Activated T-helper 17 cell treated with anti-CD3 and anti-CD28 coated beads, Interleukin-2, amount 50 U/mL, for 72 hours (primary cell): ENCODE measurements around the gene HLCS. TPM values are rescaled to one million over a fixed set of nuclear protein-coding genes. Genes with fewer than 3 reads are reported as not detected.

Experiments used
- ATAC-seq: fragments of 150-1000 bp; cut with Tn5 transposase; replicated peaks from 2 replicates; pipeline ENCODE4 v1.10.0; 2021; ENCODE audit warnings: mild to moderate bottlenecking, moderate library complexity
- H3K27ac Mint-ChIP-seq: one replicate; pipeline ENCODE4 v1.8.0; 2022; ENCODE audit warnings: mixed read lengths
- H3K27me3 Mint-ChIP-seq: one replicate; pipeline ENCODE4 v1.8.0; 2022; ENCODE audit warnings: mixed read lengths
- H3K36me3 Mint-ChIP-seq: one replicate; pipeline ENCODE4 v1.8.0; 2022; ENCODE audit warnings: low read depth, mild to moderate bottlenecking, mixed read lengths
- H3K4me1 Mint-ChIP-seq: one replicate; pipeline ENCODE4 v1.8.0; 2022; ENCODE audit warnings: mixed read lengths
- H3K4me3 Mint-ChIP-seq: one replicate; pipeline ENCODE4 v1.8.0; 2022; ENCODE audit warnings: mild to moderate bottlenecking, mixed read lengths
- H3K9me3 Mint-ChIP-seq: one replicate; pipeline ENCODE4 v1.8.0; 2022; ENCODE audit warnings: mixed read lengths
- total RNA-seq, 2 donors: library from RNA; stranded (reverse); gene quantifications; one replicate each; pipeline ENCODE4 v1.2.3, GENCODE V29; 2022

HLCS gene
- total RNA-seq, 2 donors from 2014 or later, result 14.5 to 17.8 TPM

DNA sequence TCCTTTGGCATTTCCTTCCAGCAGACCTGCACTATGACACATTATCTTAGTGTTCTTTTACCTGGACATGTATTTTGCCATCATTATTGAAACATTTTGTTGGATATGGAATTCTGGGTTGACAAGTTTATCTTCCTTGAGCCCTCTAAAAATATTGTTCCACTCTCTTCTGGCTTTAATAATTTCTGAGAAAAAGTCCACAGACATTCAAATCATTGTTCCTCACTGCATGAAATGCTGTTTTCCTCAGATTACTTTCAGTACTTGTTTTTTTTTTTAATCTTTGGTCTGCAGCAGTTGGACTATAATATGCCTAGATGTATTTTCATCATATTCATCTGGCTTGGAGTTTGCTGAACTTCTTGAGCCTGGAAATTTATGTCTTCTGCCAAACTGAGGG lies 88.7 kb downstream of the HLCS start:
- H3K9me3 Mint-ChIP-seq, result peaks cover 5% of the 10 kb centered on the region
- H3K4me1 Mint-ChIP-seq, result peaks cover 5% of the 10 kb centered on the region
- ATAC-seq, result no peak
- no peak overlapping the region for H3K4me3 Mint-ChIP-seq
- no peaks in the 10 kb centered on the region for H3K27me3 Mint-ChIP-seq
- peaks cover 18% of the 10 kb centered on the region for H3K36me3 Mint-ChIP-seq
- H3K27ac Mint-ChIP-seq, result no peak overlapping the region

DNA sequence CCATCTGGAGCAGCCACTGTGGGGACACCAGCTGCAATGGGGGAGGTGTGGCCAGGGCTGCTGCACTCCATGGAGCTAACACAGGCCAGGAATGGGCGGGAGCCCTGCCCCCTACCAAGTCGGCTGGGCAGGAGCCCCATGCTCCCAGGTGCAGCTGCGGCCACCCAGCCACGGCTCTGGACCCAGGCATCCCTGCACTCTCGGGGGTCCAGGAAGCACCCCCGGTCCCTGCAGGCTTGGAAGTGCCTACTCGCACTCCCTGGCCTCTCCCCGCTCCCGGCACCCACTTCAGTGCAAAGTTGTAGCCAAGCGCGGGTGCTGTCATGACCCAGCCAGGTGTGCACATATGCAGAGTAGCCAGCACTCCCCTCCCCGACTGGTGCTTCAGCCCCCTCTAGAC lies 91.8 kb downstream of the HLCS start:
- H3K4me1 Mint-ChIP-seq, result no peaks in the 10 kb centered on the region
- H3K9me3 Mint-ChIP-seq, result no peaks in the 10 kb centered on the region
- no peak overlapping the region for H3K27ac Mint-ChIP-seq
- no peak for ATAC-seq
- no peaks in the 10 kb centered on the region for H3K27me3 Mint-ChIP-seq
- no peak overlapping the region for H3K4me3 Mint-ChIP-seq
- peaks cover 6% of the 10 kb centered on the region for H3K36me3 Mint-ChIP-seq

DNA sequence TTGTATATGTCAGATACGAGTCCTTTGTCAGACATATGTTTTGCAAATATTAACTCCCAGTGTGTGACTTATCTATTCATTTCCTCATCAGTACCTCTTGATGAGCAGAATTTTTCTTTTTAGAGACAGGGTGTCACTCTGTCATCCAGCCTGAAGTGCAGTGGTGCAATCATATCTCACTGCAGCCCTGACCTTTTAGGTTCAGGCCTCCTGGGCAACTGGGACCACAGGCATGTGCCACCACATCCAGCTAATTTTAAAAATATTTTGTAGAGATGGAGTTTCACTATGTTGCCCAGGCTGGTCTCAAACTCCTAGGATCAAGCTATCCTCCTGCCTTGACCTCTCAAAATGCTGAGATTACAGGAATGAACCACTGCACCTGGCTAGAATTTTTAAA lies 93.0 kb downstream of the HLCS start:
- no peaks in the 10 kb centered on the region for H3K4me1 Mint-ChIP-seq
- no peaks in the 10 kb centered on the region for H3K9me3 Mint-ChIP-seq
- no peak for ATAC-seq
- H3K27me3 Mint-ChIP-seq, result no peaks in the 10 kb centered on the region
- peaks cover 6% of the 10 kb centered on the region for H3K36me3 Mint-ChIP-seq
- H3K4me3 Mint-ChIP-seq, result no peak overlapping the region
- no peak overlapping the region for H3K27ac Mint-ChIP-seq

DNA sequence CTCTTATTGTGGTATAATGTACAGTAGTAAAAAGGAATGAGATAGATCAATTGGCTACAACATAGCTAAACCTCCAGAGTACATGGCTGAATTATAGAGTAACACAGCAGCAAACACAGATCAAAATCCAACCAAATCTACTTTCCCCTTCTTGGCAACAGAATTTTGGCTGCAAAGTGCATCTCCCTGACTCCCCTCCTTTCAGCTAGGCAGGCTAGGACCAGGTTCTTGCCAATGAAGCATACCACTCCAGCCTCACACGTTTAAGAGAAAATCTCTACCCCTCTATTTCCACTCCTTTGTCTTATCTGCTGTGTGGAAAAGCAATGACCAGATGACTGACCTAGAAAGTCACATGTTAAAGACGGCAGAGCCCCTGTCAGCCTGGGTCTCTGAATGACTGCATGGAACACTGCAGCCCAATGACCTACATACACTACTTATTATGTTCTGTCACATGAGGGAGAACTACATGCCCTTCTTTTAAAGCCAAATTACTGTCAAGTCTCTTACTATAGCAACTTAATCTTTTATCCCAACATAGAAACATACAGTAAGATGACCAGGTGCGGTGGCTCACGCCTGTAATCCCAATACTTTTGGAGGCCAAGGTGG lies 99.1 kb downstream of the HLCS start:
- Mint-ChIP-seq H3K27ac (peak overlapping the region; percentile 1), H3K9me3 (no peaks in the 10 kb centered on the region), H3K27me3 (no peaks in the 10 kb centered on the region), H3K36me3 (peaks cover 7% of the 10 kb centered on the region), H3K4me1 (peaks cover 7% of the 10 kb centered on the region), H3K4me3 (no peak overlapping the region)
- ATAC-seq, result no peak

GRCh38 chr21:36866419-36866818 lies 100.0 kb downstream of the HLCS start:
- Mint-ChIP-seq H3K27me3 (no peaks in the 10 kb centered on the region), H3K9me3 (no peaks in the 10 kb centered on the region), H3K4me1 (peaks cover 7% of the 10 kb centered on the region), H3K27ac (no peak overlapping the region), H3K4me3 (no peak overlapping the region), H3K36me3 (peaks cover 8% of the 10 kb centered on the region)
- ATAC-seq, result no peak

DNA sequence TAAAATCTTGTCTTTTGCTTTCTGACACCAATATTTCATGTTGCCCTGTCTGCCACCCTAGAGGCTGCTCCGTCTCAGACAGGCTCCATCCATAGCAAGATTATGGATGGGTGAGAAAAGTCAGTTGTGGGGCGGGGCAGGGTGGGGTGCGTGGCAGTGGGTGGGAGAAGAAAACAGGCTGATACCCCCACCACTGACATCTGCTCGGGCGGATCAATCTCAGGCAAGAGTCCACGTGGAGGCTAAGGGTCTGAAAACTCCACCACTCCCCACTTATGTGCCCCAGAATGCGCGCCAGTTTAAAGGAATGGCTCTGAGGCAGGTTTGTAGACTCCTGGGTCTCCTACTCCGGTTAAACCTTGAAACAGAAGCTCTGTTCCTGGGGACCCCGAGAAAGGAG lies 101.5 kb downstream of the HLCS start:
- no peak for ATAC-seq
- Mint-ChIP-seq H3K27me3 (no peaks in the 10 kb centered on the region), H3K27ac (peak overlapping the region; percentile 22), H3K36me3 (peaks cover 8% of the 10 kb centered on the region), H3K4me3 (no peak overlapping the region), H3K9me3 (no peaks in the 10 kb centered on the region), H3K4me1 (peaks cover 7% of the 10 kb centered on the region)

DNA sequence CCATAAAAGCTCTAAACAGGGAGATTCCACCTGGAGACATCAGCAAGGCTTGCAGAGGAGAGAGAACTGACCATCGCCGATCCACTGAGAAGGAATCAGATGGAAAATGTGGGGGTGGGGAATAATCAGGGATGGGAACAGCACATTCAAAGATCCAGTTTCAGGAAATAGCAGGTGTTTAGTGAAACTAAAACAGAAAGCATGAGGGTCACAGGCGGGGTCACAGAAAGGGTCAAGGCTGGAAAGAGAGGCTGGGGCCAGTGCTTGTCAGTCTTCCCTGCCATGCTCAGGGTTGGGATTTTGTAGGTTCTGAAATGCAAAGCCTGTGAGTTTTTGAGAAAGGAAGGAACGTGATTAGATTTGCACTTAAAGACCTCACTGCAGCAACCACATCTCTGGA lies 103.2 kb downstream of the HLCS start:
- ATAC-seq, result no peak
- Mint-ChIP-seq H3K9me3 (no peaks in the 10 kb centered on the region), H3K27ac (no peak overlapping the region), H3K27me3 (no peaks in the 10 kb centered on the region), H3K36me3 (peaks cover 8% of the 10 kb centered on the region), H3K4me1 (peaks cover 7% of the 10 kb centered on the region), H3K4me3 (no peak overlapping the region)

- H3K4me3 Mint-ChIP-seq, result no peak overlapping the region
- no peaks in the 10 kb centered on the region for H3K27me3 Mint-ChIP-seq
- no peaks in the 10 kb centered on the region for H3K9me3 Mint-ChIP-seq
- H3K4me1 Mint-ChIP-seq, result peaks cover 7% of the 10 kb centered on the region
- ATAC-seq, result no peak
- H3K27ac Mint-ChIP-seq, result peak overlapping the region; percentile 11
- peaks cover 8% of the 10 kb centered on the region for H3K36me3 Mint-ChIP-seq
These were observed 104.7 kb downstream of the HLCS start for GRCh38 chr21:36861595-36862323.

DNA sequence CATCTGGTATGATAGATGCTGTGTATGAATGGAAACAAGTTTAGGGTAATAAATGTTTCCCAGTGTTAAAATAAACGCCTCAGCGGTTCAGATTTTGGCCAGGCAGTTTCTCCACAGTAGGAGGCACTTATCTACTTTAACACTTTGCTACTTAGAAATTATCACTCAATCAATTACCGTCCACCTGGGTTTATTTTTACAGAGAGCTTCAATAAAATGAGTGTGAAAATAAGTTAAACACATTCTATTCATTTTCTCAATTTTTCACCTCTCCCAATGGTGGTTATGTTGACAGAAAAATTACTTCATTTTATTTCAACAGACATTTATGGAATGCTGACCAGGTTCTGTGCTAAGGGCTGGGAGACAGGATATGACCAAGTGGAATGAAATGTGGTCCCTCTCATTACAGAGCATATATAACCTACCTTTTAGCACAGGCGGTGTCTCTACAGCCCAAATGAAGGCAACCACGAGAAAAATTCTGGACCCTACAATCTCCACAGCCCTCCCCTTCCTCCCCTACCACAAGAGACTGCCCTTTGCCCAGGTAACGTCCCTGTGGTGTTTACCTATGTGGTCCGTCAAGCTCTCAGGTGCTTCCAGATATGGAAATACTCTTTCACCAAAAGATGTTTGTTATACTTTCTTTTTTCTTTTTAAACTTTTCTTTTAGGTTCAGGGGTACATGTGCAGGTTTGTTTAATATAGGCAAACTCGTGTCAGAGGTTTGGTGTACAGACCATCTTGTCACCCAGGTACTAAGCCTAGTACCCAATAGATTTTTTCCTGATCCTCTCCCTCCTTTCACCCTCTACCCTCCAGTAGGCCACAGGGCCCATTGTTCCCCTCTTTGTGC lies 105.5 kb downstream of the HLCS start:
- H3K9me3 Mint-ChIP-seq, result no peaks in the 10 kb centered on the region
- no peak for ATAC-seq
- peaks cover 12% of the 10 kb centered on the region for H3K4me1 Mint-ChIP-seq
- no peak overlapping the region for H3K27ac Mint-ChIP-seq
- no peak overlapping the region for H3K4me3 Mint-ChIP-seq
- H3K36me3 Mint-ChIP-seq, result peaks cover 8% of the 10 kb centered on the region
- H3K27me3 Mint-ChIP-seq, result no peaks in the 10 kb centered on the region

DNA sequence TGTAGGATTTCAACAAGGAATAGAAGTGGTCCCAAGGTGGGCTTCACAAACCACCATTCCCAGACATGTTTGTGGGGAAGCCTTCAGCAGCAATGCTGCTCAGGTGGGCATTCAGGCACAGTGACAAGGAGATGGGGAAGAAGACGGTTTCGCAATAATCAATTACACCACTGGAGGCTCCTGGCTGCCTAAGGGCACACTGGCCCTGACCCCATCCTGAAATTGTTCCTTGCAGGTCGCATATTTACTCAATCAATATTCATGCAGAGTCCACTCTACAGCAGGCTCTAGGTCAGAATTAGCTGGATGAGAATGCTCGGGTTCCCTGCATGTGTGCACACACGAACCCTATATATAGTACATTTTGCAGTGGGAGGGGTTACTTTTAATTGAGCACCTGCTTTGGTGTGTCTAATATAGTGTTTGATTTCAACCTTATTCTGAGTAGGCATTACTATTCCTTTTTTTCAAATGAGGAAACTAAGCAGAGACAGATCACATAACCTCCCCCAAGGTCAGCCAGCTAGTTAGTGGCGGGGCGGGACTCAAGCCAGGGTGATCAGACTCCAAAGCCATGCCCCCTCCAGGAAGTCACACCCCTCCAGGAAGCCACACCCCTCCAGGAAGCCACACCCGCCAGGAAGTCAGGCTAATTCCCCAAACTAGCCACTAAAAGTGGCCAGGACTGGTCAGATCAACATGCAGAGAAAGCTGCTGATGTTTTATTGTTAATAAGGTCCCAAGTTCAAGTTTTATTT lies 106.5 kb downstream of the HLCS start:
- peak overlapping the region; percentile 66 for H3K27ac Mint-ChIP-seq
- H3K4me1 Mint-ChIP-seq, result peaks cover 12% of the 10 kb centered on the region
- ATAC-seq, result peak; percentile 62
- H3K9me3 Mint-ChIP-seq, result no peaks in the 10 kb centered on the region
- peaks cover 8% of the 10 kb centered on the region for H3K36me3 Mint-ChIP-seq
- H3K4me3 Mint-ChIP-seq, result peak overlapping the region; percentile 31
- H3K27me3 Mint-ChIP-seq, result no peaks in the 10 kb centered on the region

- ATAC-seq, result no peak
- no peaks in the 10 kb centered on the region for H3K27me3 Mint-ChIP-seq
- peaks cover 8% of the 10 kb centered on the region for H3K36me3 Mint-ChIP-seq
- no peak overlapping the region for H3K4me3 Mint-ChIP-seq
- H3K27ac Mint-ChIP-seq, result peak overlapping the region; percentile 43
- peaks cover 17% of the 10 kb centered on the region for H3K4me1 Mint-ChIP-seq
- no peaks in the 10 kb centered on the region for H3K9me3 Mint-ChIP-seq
These were observed 108.0 kb downstream of the HLCS start for GRCh38 chr21:36858320-36858957.

DNA sequence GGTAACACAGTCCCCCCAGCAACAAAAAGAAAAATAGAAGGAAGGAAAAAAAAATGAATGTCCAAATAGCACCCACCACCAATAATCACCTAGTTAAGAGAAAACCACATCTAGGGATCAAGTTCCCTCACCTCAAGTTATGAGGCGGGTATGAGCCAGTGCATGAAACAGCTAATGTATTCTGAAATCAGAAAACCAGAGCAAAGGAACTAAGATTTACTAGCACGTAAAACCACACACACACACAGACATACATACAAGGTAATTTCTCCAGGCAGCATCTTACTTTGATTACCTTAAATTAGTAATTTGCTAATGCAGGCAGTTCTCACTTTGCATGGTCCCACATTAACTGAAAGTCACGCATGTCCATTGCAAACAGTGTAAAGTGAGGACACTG lies 109.8 kb downstream of the HLCS start:
- no peaks in the 10 kb centered on the region for H3K9me3 Mint-ChIP-seq
- H3K27me3 Mint-ChIP-seq, result no peaks in the 10 kb centered on the region
- H3K4me3 Mint-ChIP-seq, result peak overlapping the region; percentile 22
- H3K27ac Mint-ChIP-seq, result peak overlapping the region; percentile 66
- H3K36me3 Mint-ChIP-seq, result no peaks in the 10 kb centered on the region
- peak; percentile 82 for ATAC-seq
- peaks cover 19% of the 10 kb centered on the region for H3K4me1 Mint-ChIP-seq

DNA sequence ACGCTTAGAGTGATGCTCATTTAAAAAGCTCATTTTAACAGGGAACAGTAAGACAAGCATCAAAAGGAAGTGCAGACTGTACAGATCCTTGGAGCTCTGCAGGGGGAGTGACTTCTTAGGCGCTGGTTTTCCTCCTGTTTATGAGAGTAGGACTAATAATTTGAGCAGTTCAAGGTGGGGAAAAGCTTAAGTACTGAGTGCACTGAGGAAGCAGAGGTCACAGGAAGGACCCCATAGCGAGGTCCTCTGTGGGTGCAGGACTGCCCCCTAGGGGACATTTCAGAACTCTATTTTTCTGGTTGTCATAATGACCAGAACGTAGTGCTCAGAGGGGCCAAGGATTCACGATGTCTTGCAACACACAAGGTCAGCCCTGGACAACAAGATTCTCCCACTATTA lies 112.1 kb downstream of the HLCS start:
- Mint-ChIP-seq H3K9me3 (no peaks in the 10 kb centered on the region), H3K36me3 (no peaks in the 10 kb centered on the region), H3K4me1 (peaks cover 19% of the 10 kb centered on the region), H3K27ac (peak overlapping the region; percentile 59), H3K4me3 (no peak overlapping the region), H3K27me3 (no peaks in the 10 kb centered on the region)
- no peak for ATAC-seq

DNA sequence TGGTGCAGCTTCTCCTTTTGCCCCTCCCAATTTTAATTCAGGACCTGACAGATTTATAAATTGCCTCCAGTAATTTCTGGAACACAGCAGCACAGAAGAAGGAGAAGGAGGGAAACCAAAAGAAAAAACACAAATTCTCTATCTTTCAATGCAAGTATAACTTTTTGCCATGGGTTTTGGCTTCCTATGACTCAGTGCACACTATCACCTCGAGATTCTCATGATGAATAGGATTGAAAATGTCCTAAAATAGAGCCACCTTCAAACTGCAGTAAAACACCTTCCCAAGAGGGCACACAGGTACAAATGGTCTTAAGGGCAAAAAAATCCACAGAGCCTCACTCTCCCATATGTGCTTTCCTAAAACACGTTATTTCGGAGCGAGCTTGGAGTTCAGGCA lies 113.6 kb downstream of the HLCS start:
- Mint-ChIP-seq H3K27ac (peak overlapping the region; percentile 65), H3K36me3 (no peaks in the 10 kb centered on the region), H3K4me1 (peaks cover 19% of the 10 kb centered on the region), H3K9me3 (no peaks in the 10 kb centered on the region), H3K27me3 (no peaks in the 10 kb centered on the region), H3K4me3 (peak overlapping the region; percentile 54)
- ATAC-seq, result peak; percentile 78
